Midbrain (tissue), 1 donor: ENCODE data around the gene QPRT.
"Not testable (repeated sequence)": the region's sequence is repeated elsewhere in the genome, so short reads cannot be mapped to it uniquely, and the experiment has no call there.

ENCODE experiments used
- DNase-seq: peaks from one replicate; lab custom pipeline; 2025; lab: John Stamatoyannopoulos, UW

The QPRT gene

DNA sequence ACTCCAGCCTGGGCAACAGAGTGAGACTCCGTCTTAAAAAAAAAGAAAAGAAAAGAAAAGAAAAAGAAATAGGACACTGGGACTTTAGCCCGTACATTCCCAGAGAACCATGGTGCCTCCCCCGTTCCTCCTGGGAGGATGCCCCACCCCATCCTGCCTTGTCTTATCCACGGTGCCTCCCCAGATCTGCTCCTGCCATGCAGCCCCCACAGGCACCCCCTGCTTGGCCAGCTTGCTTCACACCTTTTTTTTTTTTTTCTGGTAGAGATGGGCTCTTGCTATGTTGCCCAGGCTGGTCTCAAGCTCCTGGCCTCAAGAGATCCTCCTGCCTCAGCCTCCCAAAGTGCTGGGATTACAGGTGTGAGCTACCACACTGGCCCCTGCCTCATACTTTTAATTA lies 67.5 kb downstream of the QPRT start:
- not testable (repeated sequence) for DNase-seq
